SK-N-SH treated with all-trans-retinoic acid at 6 μM for 48 hours (cell line): Measurements from ENCODE around the gene COL26A1.
"Not testable (repeated sequence)": the region's sequence is repeated elsewhere in the genome, so short reads cannot be mapped to it uniquely, and the experiment has no call there.

Experiments used
- ATAC-seq: fragments of 200-7000 bp; cut with Tn5 transposase; 3 replicates; pipeline ENCODE4 v1.9.1; 2020; ENCODE audit warnings: mild to moderate bottlenecking, moderate library complexity
- ARNTL ChIP-seq: fragments of 450-650 bp; formaldehyde crosslinking; IDR thresholded peaks from 2 replicates; pipeline ENCODE4 v1.5.0; 2020; ENCODE audit warnings: low read depth, mild to moderate bottlenecking, moderate library complexity, borderline replicate concordance
- BACH2 ChIP-seq: fragments of 250-450 bp; sonication (Bioruptor Pico); IDR thresholded peaks from 2 replicates; pipeline ENCODE4 v1.9.0; 2021; ENCODE audit warnings: mild to moderate bottlenecking, borderline replicate concordance
- CREB5 ChIP-seq: fragments of 250-450 bp; sonication (Bioruptor Pico); IDR thresholded peaks from 2 replicates; pipeline ENCODE4 v1.5.1; 2020; ENCODE audit warnings: low read depth, mild to moderate bottlenecking, moderate library complexity
- CSRNP3 ChIP-seq: fragments of 250-450 bp; sonication (Bioruptor Pico); IDR thresholded peaks from 2 replicates; pipeline ENCODE4 v1.5.1; 2021; ENCODE audit warnings: mild to moderate bottlenecking, moderate library complexity
- GLIS3 ChIP-seq: fragments of 250-450 bp; sonication (Bioruptor Pico); IDR thresholded peaks from 2 replicates; pipeline ENCODE4 v1.5.0; 2020; ENCODE audit warnings: mild to moderate bottlenecking, moderate library complexity
- ISL1 ChIP-seq: fragments of 250-450 bp; sonication (Bioruptor Pico); IDR thresholded peaks from 2 replicates; pipeline ENCODE4 v2.1.2; 2022; ENCODE audit warnings: mild to moderate bottlenecking, moderate library complexity
- OSR1 ChIP-seq: fragments of 250-450 bp; sonication (Bioruptor Pico); IDR thresholded peaks from 2 replicates; pipeline ENCODE4 v1.8.0; 2022; ENCODE audit warnings: moderate library complexity, mild to moderate bottlenecking, inconsistent platforms
- PATZ1 ChIP-seq: fragments of 250-450 bp; sonication (Bioruptor Pico); IDR thresholded peaks from 2 replicates; pipeline ENCODE4 v1.8.0; 2020; ENCODE audit warnings: mild to moderate bottlenecking, moderate library complexity, borderline replicate concordance
- POU6F1 ChIP-seq: fragments of 250-450 bp; sonication (Bioruptor Pico); IDR thresholded peaks from 2 replicates; pipeline ENCODE4 v1.8.0; 2021; ENCODE audit warnings: low read depth, mild to moderate bottlenecking, moderate library complexity, borderline replicate concordance
- PPARA ChIP-seq: fragments of 250-450 bp; sonication (Bioruptor Pico); IDR thresholded peaks from 2 replicates; pipeline ENCODE4 v1.5.0; 2020; ENCODE audit warnings: mild to moderate bottlenecking, borderline replicate concordance
- RARB ChIP-seq: fragments of 250-450 bp; sonication (Bioruptor Pico); IDR thresholded peaks from 2 replicates; pipeline ENCODE4 v1.8.0; 2021; ENCODE audit warnings: mild to moderate bottlenecking, moderate library complexity
- SNAI2 ChIP-seq: fragments of 250-450 bp; sonication (Bioruptor Pico); IDR thresholded peaks from 2 replicates; pipeline ENCODE4 v1.5.0; 2020; ENCODE audit warnings: mild to moderate bottlenecking, moderate library complexity
- TCF4 ChIP-seq: fragments of 250-450 bp; sonication (Bioruptor Pico); IDR thresholded peaks from 2 replicates; pipeline ENCODE4 v1.8.0; 2021; ENCODE audit warnings: mild to moderate bottlenecking, moderate library complexity, borderline replicate concordance
- TOX ChIP-seq: fragments of 250-450 bp; sonication (Bioruptor Pico); IDR thresholded peaks from 2 replicates; pipeline ENCODE4 v1.8.0; 2021; ENCODE audit warnings: mild to moderate bottlenecking, moderate library complexity, borderline replicate concordance
- TSHZ2 ChIP-seq: fragments of 250-450 bp; sonication (Bioruptor Pico); IDR thresholded peaks from 2 replicates; pipeline ENCODE4 v1.5.0; 2020; ENCODE audit warnings: mild to moderate bottlenecking, moderate library complexity
- ZC3H10 ChIP-seq: fragments of 250-450 bp; sonication (Bioruptor Pico); IDR thresholded peaks from 2 replicates; pipeline ENCODE4 v1.5.1; 2021; ENCODE audit warnings: mild to moderate bottlenecking, moderate library complexity
- ZNF565 ChIP-seq: fragments of 450-650 bp; formaldehyde crosslinking; conservative IDR thresholded peaks from 2 replicates; pipeline ENCODE4 v1.5.0; 2020; ENCODE audit warnings: low read depth, mild to moderate bottlenecking, moderate library complexity
- ZNF70 ChIP-seq: fragments of 450-650 bp; formaldehyde crosslinking; IDR thresholded peaks from 2 replicates; pipeline ENCODE4 v1.5.0; 2020; ENCODE audit warnings: mild to moderate bottlenecking, moderate library complexity
- ZNF8 ChIP-seq: fragments of 450-650 bp; formaldehyde crosslinking; IDR thresholded peaks from 2 replicates; pipeline ENCODE4 v1.5.0; 2020; ENCODE audit warnings: mild to moderate bottlenecking, moderate library complexity

The COL26A1 gene

GRCh38 chr7:101559586-101559985 lies 196.9 kb downstream of the COL26A1 start:
- TF ChIP-seq TOX (CRISPR knock-in tag) (no peak), PPARA (CRISPR knock-in tag) (no peak), PATZ1 (CRISPR knock-in tag) (no peak), ZNF70 (CRISPR knock-in tag) (no peak), ZC3H10 (no peak), POU6F1 (CRISPR knock-in tag) (no peak), CREB5 (CRISPR knock-in tag) (no peak), BACH2 (CRISPR knock-in tag) (no peak), ISL1 (no peak), ZNF8 (CRISPR knock-in tag) (no peak), RARB (CRISPR knock-in tag) (no peak), TSHZ2 (CRISPR knock-in tag) (no peak), OSR1 (CRISPR knock-in tag) (no peak), CSRNP3 (CRISPR knock-in tag) (no peak), ZNF565 (CRISPR knock-in tag) (no peak), TCF4 (no peak), GLIS3 (CRISPR knock-in tag) (no peak)
- no peak for ATAC-seq

- ATAC-seq: not testable (repeated sequence)
These were observed 197.3 kb downstream of the COL26A1 start for GRCh38 chr7:101560021-101560420.

GRCh38 chr7:101560856-101561255 lies 198.2 kb downstream of the COL26A1 start:
- no peak for TF ChIP-seq BACH2 (CRISPR knock-in tag)
- TF ChIP-seq ZNF8 (CRISPR knock-in tag): no peak
- no peak for TF ChIP-seq RARB (CRISPR knock-in tag)
- no peak for TF ChIP-seq ZNF70 (CRISPR knock-in tag)
- no peak for TF ChIP-seq TCF4
- no peak for TF ChIP-seq GLIS3 (CRISPR knock-in tag)
- no peak for TF ChIP-seq ZNF565 (CRISPR knock-in tag)
- no peak for TF ChIP-seq SNAI2
- no peak for TF ChIP-seq ARNTL (CRISPR knock-in tag)
- ATAC-seq: no peak

GRCh38 chr7:101561293-101561692 lies 198.6 kb downstream of the COL26A1 start:
- ATAC-seq: not testable (repeated sequence)
